Measurements from ENCODE around the gene RGS10.
"Not testable (repeated sequence)": the region's sequence is repeated elsewhere in the genome, so short reads cannot be mapped to it uniquely, and the experiment has no call there.

The RGS10 gene

GRCh38 chr10:119538632-119539358, 3.7 kb downstream of the RGS10 start:
- DNase-seq = no peak

GRCh38 chr10:119537953-119538630, 4.4 kb downstream of the RGS10 start:
- DNase-seq = no peak

GRCh38 chr10:119536508-119537025, 6.0 kb downstream of the RGS10 start:
- no peak for DNase-seq

- no peak for DNase-seq
Observed at GRCh38 chr10:119535837-119536507, 6.5 kb downstream of the RGS10 start.

GRCh38 chr10:119535305-119535704, 7.2 kb downstream of the RGS10 start:
- no peak for DNase-seq

- DNase-seq = no peak
Observed at GRCh38 chr10:119533473-119533872, 9.0 kb downstream of the RGS10 start.

- DNase-seq = not testable (repeated sequence)
Observed at GRCh38 chr10:119532791-119533190, 9.7 kb downstream of the RGS10 start.

GRCh38 chr10:119532251-119532650, 10.3 kb downstream of the RGS10 start:
- DNase-seq = not testable (repeated sequence)

GRCh38 chr10:119531067-119531466, 11.5 kb downstream of the RGS10 start:
- no peak for DNase-seq

GRCh38 chr10:119528663-119529237, 13.8 kb downstream of the RGS10 start:
- DNase-seq = peak; percentile 22

- no peak for DNase-seq
Observed at GRCh38 chr10:119526621-119527592, 15.6 kb downstream of the RGS10 start.

GRCh38 chr10:119526149-119526548, 16.4 kb downstream of the RGS10 start:
- DNase-seq = no peak

GRCh38 chr10:119525116-119525515, 17.4 kb downstream of the RGS10 start:
- DNase-seq = no peak

GRCh38 chr10:119524720-119525070, 17.8 kb downstream of the RGS10 start:
- DNase-seq = no peak

- no peak for DNase-seq
Observed at GRCh38 chr10:119523895-119524719, 18.4 kb downstream of the RGS10 start.

GRCh38 chr10:119522747-119523426, 19.6 kb downstream of the RGS10 start:
- no peak for DNase-seq

GRCh38 chr10:119521443-119522204, 20.9 kb downstream of the RGS10 start:
- no peak for DNase-seq

GRCh38 chr10:119520283-119520682, 22.2 kb downstream of the RGS10 start:
- no peak for DNase-seq

GRCh38 chr10:119518936-119519335, 23.6 kb downstream of the RGS10 start:
- no peak for DNase-seq

- no peak for DNase-seq
Observed at GRCh38 chr10:119518176-119518575, 24.3 kb downstream of the RGS10 start.
